Endodermal cell (in vitro differentiated cells): ENCODE data around the gene CEP85. TPM values are rescaled to one million over a fixed set of nuclear protein-coding genes. Genes with fewer than 3 reads are reported as not detected.

Experiments used
- DNase-seq: peaks from one replicate; pipeline ENCODE4 v3.0.0-alpha.2; 2017
- H3K27ac ChIP-seq: 2 replicates; pipeline ENCODE4 v1.5.1; 2013; ENCODE audit warnings: mild to moderate bottlenecking, low read depth, low read length, moderate library complexity
- H3K27me3 ChIP-seq: 2 replicates; pipeline ENCODE4 v1.6.1; 2013; ENCODE audit warnings: mild to moderate bottlenecking, low read length, moderate library complexity; ENCODE audit not compliant: insufficient read depth, control insufficient read depth, poor library complexity, severe bottlenecking
- H3K36me3 ChIP-seq: 2 replicates; pipeline ENCODE4 v1.7.0; 2013; ENCODE audit warnings: mild to moderate bottlenecking, low read length, moderate library complexity; ENCODE audit not compliant: control insufficient read depth, insufficient read depth
- H3K4me1 ChIP-seq: one replicate; pipeline ENCODE4 v1.7.0; 2013; ENCODE audit warnings: low read length; ENCODE audit not compliant: control insufficient read depth, insufficient read depth
- H3K4me3 ChIP-seq: 2 replicates; pipeline ENCODE4 v1.5.1; 2013; ENCODE audit warnings: mild to moderate bottlenecking, low read length, moderate library complexity
- H3K9ac ChIP-seq: 2 replicates; pipeline ENCODE4 v1.6.1; 2013; ENCODE audit warnings: mild to moderate bottlenecking, low read length, moderate library complexity; ENCODE audit not compliant: poor library complexity, severe bottlenecking; ENCODE audit errors: extremely low read depth
- H3K9me3 ChIP-seq: 2 replicates; pipeline ENCODE4 v1.6.1; 2013; ENCODE audit warnings: mild to moderate bottlenecking, low read length, moderate library complexity; ENCODE audit not compliant: control insufficient read depth
- H3K27ac Mint-ChIP-seq: 2 replicates; pipeline ENCODE4 v1.8.0; 2020; ENCODE audit warnings: mixed read lengths
- H3K27me3 Mint-ChIP-seq: 2 replicates; pipeline ENCODE4 v1.8.0; 2021; ENCODE audit warnings: mild to moderate bottlenecking, mixed read lengths; ENCODE audit not compliant: insufficient read depth
- H3K36me3 Mint-ChIP-seq: 2 replicates; pipeline ENCODE4 v1.8.0; 2020; ENCODE audit warnings: low read depth, mixed read lengths
- H3K4me1 Mint-ChIP-seq: 2 replicates; pipeline ENCODE4 v1.8.0; 2020; ENCODE audit warnings: mixed read lengths
- H3K4me3 Mint-ChIP-seq: 2 replicates; pipeline ENCODE4 v1.8.0; 2020; ENCODE audit warnings: mild to moderate bottlenecking, moderate library complexity, mixed read lengths
- H3K9me3 Mint-ChIP-seq: 2 replicates; pipeline ENCODE4 v1.8.0; 2020; ENCODE audit warnings: mild to moderate bottlenecking, mixed read lengths
- CTCF ChIP-seq: fragments of 200-600 bp; sonication (generic); conservative IDR thresholded peaks from 2 replicates; pipeline ENCODE4 v1.5.0; 2021; ENCODE audit warnings: antibody characterized with exemption, mild to moderate bottlenecking
- WGBS, 2 experiments: methylation state at CpG; one replicate each; pipeline versions ENCODE4 v1.1.5 to v1.1.7; 2013; ENCODE audit warnings: missing lambda C conversion rate in 2 of 2, mixed read lengths in 1 of 2; ENCODE audit not compliant: insufficient coverage in 1 of 2, insufficient read length in 1 of 2; 5-methylcytosine and 5-hydroxymethylcytosine counted together
- total RNA-seq, 2 donors: library from RNA; stranded (reverse); fragmentation: NEBNext Ultra II Directional in 1 of 2; extraction: Animal tissue kit (Norgen Biotek cat#: 25700) in 1 of 2; gene quantifications; 2 replicates in 1 of 2; 3 replicates in 1 of 2; pipeline ENCODE4 v1.2.1, GENCODE V29; 2021

CEP85 gene
- total RNA-seq, 2 donors from 2014 or later: 25.6 to 43.6 TPM

- Histone ChIP-seq H3K9me3 (peaks cover 13% of the 10 kb centered on the region), H3K4me3 (no peak overlapping the region), H3K27ac (no peak overlapping the region), H3K4me1 (no peaks in the 10 kb centered on the region), H3K9ac (no peak overlapping the region), H3K27me3 (no peaks in the 10 kb centered on the region), H3K36me3 (peaks cover 57% of the 10 kb centered on the region)
- H3K27ac Mint-ChIP-seq: no peak overlapping the region
- no peak for DNase-seq
- peaks cover 8% of the 10 kb centered on the region for H3K9me3 Mint-ChIP-seq
- 88 to 100% methylated on average over 3 of the region's 3 CpGs for WGBS, 2 experiments
- H3K4me1 Mint-ChIP-seq: no peaks in the 10 kb centered on the region
- no peak overlapping the region for H3K4me3 Mint-ChIP-seq
- H3K27me3 Mint-ChIP-seq: no peaks in the 10 kb centered on the region
- peaks cover 63% of the 10 kb centered on the region for H3K36me3 Mint-ChIP-seq
- no peak for TF ChIP-seq CTCF
Observed at GRCh38 chr1:26254404-26254803, 20.4 kb downstream of the CEP85 start.

GRCh38 chr1:26257222-26257621, 23.2 kb downstream of the CEP85 start:
- Histone ChIP-seq H3K36me3 (peaks cover 67% of the 10 kb centered on the region), H3K27me3 (no peaks in the 10 kb centered on the region), H3K4me1 (no peaks in the 10 kb centered on the region), H3K27ac (no peak overlapping the region), H3K9ac (no peak overlapping the region), H3K4me3 (no peak overlapping the region), H3K9me3 (no peaks in the 10 kb centered on the region)
- Mint-ChIP-seq H3K4me1 (no peaks in the 10 kb centered on the region), H3K36me3 (peaks cover 64% of the 10 kb centered on the region), H3K4me3 (no peak overlapping the region), H3K27ac (no peak overlapping the region), H3K27me3 (no peaks in the 10 kb centered on the region), H3K9me3 (no peaks in the 10 kb centered on the region)
- WGBS, 2 experiments: 93 to 100% methylated on average over 2 of the region's 2 CpGs
- no peak for DNase-seq
- no peak for TF ChIP-seq CTCF

GRCh38 chr1:26259005-26259404, 25.0 kb downstream of the CEP85 start:
- Histone ChIP-seq H3K36me3 (peaks cover 71% of the 10 kb centered on the region), H3K4me1 (no peaks in the 10 kb centered on the region), H3K27ac (no peak overlapping the region), H3K4me3 (no peak overlapping the region), H3K27me3 (no peaks in the 10 kb centered on the region), H3K9me3 (no peaks in the 10 kb centered on the region), H3K9ac (no peak overlapping the region)
- H3K36me3 Mint-ChIP-seq: peaks cover 70% of the 10 kb centered on the region
- no peaks in the 10 kb centered on the region for H3K9me3 Mint-ChIP-seq
- no peak for DNase-seq
- TF ChIP-seq CTCF: no peak
- H3K27me3 Mint-ChIP-seq: no peaks in the 10 kb centered on the region
- H3K4me1 Mint-ChIP-seq: no peaks in the 10 kb centered on the region
- H3K27ac Mint-ChIP-seq: no peak overlapping the region
- WGBS, 2 experiments: 97 to 100% methylated on average over 1 to 2 of the region's 2 CpGs
- no peak overlapping the region for H3K4me3 Mint-ChIP-seq
